ENCODE measurements around the gene MALRD1.

Gene MALRD1

DNA sequence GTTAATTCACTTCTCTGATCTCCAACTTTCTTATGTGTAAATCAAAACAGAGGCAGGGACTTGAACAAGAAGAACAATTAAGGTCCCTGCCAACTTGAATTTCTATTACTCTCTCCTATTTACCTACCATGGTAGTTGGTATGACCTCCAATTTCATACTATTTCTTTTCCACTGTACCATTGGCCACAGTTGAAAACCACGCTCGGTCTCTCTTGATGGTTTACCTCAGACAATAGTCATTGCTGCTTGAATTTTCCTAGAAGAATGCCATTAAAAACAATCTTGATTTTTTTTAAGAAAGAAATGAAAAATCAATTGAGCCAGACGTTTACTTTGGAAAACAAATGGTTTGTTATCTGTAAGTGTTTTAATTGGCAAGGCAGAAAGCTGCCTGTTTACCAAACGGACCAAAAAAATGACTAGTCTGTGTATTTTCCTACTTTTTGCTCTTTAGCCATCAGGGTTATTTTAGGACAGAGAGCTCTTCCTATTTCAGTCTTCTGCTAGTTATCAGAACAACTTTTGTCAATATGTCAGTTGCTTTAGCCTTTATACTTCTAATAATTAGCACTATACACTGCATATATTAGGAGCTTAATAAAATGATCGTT is 610.1 kb downstream of the MALRD1 start:
- no peak for DNase-seq

- DNase-seq, result no peak
Observed at GRCh38 chr10:19659920-19660655, 611.5 kb downstream of the MALRD1 start.

- no peak for DNase-seq
Observed at GRCh38 chr10:19663344-19663743, 614.7 kb downstream of the MALRD1 start.

GRCh38 chr10:19668116-19668515 is 619.5 kb downstream of the MALRD1 start:
- DNase-seq, result no peak

GRCh38 chr10:19676063-19676462 is 627.5 kb downstream of the MALRD1 start:
- no peak for DNase-seq

- DNase-seq, result no peak
Observed at GRCh38 chr10:19683356-19683755, 634.8 kb downstream of the MALRD1 start.

- no peak for DNase-seq
Observed at GRCh38 chr10:19683960-19684359, 635.4 kb downstream of the MALRD1 start.

DNA sequence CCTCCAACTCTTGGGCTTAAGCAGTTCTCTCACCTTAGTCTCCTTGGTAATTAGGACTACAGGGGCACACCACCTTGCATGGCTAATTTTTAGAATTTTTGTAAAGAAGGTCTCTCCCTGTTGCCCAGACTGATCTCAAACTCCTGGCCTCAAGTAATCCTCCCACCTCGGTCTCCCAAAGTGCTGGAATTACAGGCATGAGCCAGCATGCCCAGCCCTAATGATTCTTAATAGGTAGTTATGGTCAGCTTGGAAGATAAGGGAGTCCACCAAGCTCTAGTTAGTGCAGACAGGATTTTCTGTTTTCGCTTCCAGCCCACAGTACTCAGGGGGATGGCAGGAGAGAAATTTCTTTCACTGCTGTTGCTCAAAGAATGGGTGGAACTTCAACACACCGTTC is 639.7 kb downstream of the MALRD1 start:
- no peak for DNase-seq

- DNase-seq, result no peak
Observed at GRCh38 chr10:19689231-19689630, 640.6 kb downstream of the MALRD1 start.

DNA sequence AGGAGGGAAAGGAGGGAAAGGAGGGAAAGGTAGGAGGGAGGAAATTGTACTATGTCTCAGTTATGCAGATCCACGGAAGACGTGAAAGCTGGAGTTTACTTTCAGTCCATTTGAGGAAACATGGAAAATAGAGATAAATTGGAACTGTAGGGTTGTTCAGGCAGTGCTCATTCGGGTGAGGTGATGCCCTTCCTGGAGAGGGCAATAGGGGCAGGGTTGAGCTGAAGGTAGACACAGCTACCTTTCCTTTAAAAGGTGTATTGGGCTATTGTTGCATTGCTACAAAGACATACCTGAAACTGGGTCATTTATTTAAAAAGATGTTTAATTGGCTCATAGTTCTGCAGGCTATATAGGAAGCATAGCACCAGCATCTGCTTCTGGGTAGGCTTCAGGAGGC is 650.7 kb downstream of the MALRD1 start:
- DNase-seq, result no peak

GRCh38 chr10:19701427-19702052 is 652.9 kb downstream of the MALRD1 start:
- no peak for DNase-seq

DNA sequence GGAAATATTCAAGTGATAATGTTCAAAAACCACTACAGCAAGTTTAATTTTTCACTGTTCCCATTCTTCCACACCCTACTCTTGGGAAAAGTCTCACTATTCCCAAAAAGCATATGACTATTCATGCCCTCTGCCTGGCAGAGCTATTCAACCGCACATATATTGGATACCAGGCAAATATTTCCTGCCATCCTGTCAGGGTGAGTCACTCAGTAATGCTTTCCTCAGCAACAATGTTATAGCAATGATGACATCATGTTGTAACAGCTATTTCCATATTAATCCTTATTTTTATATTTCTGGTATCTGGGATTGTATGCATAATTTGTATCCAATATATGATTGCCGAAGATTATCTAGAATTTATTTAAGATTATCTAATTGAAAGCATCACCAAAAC is 653.6 kb downstream of the MALRD1 start:
- no peak for DNase-seq

- DNase-seq, result no peak
Observed at GRCh38 chr10:19704544-19704943, 655.9 kb downstream of the MALRD1 start.

- no peak for DNase-seq
Observed at GRCh38 chr10:19705250-19705649, 656.6 kb downstream of the MALRD1 start.

GRCh38 chr10:19706904-19707303 is 658.3 kb downstream of the MALRD1 start:
- no peak for DNase-seq

DNA sequence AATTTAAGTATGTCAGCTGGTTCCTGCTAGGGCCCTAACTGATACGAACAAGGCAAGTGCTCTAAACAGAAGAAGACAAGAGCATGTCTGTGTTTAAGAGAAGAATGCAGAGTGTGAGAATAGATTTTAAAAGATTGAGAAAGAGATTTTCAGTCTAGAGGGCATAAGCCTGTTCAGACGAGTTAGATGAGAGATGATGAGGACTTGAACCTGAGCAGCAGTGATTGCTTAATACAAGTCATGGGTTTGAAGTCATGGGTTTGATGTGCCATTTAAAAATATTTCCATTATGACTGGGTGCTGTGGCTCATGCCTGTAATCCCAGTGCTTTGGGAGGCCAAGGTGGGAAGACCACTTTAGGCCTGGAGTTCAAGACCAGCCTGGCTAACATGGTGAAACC is 658.8 kb downstream of the MALRD1 start:
- DNase-seq, result no peak

DNA sequence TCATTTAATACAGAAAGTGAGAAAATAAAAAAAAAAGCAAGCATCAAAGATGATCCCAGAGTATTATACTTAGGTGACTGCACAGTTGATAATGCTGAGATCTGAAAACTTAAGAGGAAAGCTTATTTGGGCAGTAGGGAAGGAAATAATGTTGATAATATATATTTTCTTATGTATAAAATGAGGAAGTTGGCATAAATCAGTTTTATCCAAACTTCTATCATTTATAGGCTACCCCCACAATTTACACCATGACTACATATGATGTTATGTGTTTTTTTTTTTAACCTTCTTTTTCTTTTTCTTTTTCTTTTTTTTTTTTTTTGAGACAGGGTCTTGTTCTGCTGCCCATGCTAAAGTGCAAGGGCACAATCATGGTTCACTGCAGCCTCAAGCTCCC is 659.4 kb downstream of the MALRD1 start:
- no peak for DNase-seq

- DNase-seq, result no peak
Observed at GRCh38 chr10:19710600-19710999, 662.0 kb downstream of the MALRD1 start.

DNA sequence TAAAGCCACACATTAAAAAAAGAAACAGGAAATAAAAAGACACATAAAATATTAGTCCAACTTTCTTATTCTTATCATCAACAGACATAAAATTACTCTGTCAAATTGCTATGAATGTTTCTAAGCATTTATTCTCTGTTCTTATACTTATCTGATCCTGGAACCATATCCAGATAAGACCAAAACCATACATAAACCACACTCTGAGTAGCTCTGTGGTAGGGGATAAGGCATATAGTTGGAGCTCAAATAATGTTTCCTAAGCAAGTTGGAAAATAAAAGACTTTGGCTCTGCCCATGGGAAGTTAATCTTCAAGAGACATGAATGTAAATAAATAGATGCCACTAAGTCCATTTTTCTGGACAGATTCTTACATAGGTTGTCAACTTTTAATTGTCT is 664.6 kb downstream of the MALRD1 start:
- DNase-seq, result no peak

- DNase-seq, result no peak
Observed at GRCh38 chr10:19713800-19714525, 665.4 kb downstream of the MALRD1 start.

DNA sequence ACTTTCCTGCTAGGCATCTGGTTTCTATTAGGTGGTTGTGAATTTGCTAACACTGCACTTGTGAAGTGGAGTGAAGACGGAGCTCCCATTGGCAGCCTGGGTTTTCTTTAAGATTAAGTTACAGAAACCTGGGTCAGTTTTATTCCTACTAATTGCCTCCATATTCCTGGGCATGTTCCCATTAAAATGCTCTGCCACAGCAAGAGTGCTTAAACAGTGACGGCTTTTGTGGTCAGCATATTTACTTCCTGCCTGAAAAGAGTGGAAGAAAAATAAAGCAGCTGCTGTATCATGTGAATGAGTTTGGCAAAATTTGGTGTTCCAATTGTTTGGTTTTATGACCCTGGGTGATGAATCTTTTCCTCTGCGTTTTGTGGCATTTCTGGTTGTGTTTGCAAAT is 670.7 kb downstream of the MALRD1 start:
- DNase-seq, result no peak

DNA sequence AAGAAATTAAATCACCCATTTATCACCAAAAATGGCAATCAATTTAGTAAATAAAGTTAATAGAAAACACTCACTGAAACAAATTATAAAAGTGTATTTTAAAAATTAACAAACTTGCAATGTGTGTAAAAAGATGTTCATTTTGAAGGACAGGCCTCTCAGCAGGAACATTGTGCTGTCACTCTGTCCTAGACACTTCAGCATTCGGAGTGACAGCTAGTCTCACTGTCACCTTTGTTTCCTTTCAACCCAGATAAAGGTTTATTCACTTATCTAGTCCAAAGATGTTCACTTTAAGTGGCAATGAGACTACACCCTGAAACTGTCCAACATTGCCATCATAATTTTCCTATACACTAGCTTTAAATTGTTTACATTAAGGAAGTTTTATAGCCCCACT is 675.7 kb downstream of the MALRD1 start:
- DNase-seq, result no peak

- no peak for DNase-seq
Observed at GRCh38 chr10:19728376-19728775, 679.8 kb downstream of the MALRD1 start.

GRCh38 chr10:19728964-19729363 is 680.4 kb downstream of the MALRD1 start:
- no peak for DNase-seq

Measured in activated CD4-positive, alpha-beta T cell treated with anti-CD3 and anti-CD28 coated beads, Interleukin-2, Interleukin-6, amounts not matched to agents 100 ng/mL and 50 ng/mL, durations not matched to agents 16 hours and 8 hours (primary cell).